Trophoblast cell (in vitro differentiated cells and primary cell): ENCODE measurements around the gene SNAPC1.
A peak's percentile ranks its signal among the peaks of the same experiment; 100 is the strongest.
"Not testable (repeated sequence)": the region's sequence is repeated elsewhere in the genome, so short reads cannot be mapped to it uniquely, and the experiment has no call there.

Experiments used
- DNase-seq, 2 donors: peaks; one replicate each; pipeline ENCODE4 v3.0.0-alpha.2; 2016
- H2AFZ ChIP-seq: 2 replicates; pipeline ENCODE4 v1.6.1; 2013; ENCODE audit warnings: low read length, moderate library complexity, mild to moderate bottlenecking; ENCODE audit not compliant: insufficient read depth, poor library complexity
- H2AK5ac ChIP-seq: 2 replicates; pipeline ENCODE4 v1.6.1; 2013; ENCODE audit warnings: mild to moderate bottlenecking, low read length
- H2BK120ac ChIP-seq: 2 replicates; pipeline ENCODE4 v1.6.1; 2013; ENCODE audit warnings: low read length, mild to moderate bottlenecking, moderate library complexity; ENCODE audit not compliant: insufficient read depth, poor library complexity
- H2BK12ac ChIP-seq: 2 replicates; pipeline ENCODE4 v1.6.1; 2013; ENCODE audit warnings: mild to moderate bottlenecking, low read length, moderate library complexity
- H2BK5ac ChIP-seq: 2 replicates; pipeline ENCODE4 v1.6.1; 2013; ENCODE audit warnings: low read length, low read depth, moderate library complexity, mild to moderate bottlenecking; ENCODE audit not compliant: poor library complexity
- H3K14ac ChIP-seq: 2 replicates; pipeline ENCODE4 v1.6.1; 2013; ENCODE audit warnings: mild to moderate bottlenecking, low read length
- H3K18ac ChIP-seq: 2 replicates; pipeline ENCODE4 v1.6.1; 2013; ENCODE audit warnings: mild to moderate bottlenecking, low read length
- H3K23ac ChIP-seq: 2 replicates; pipeline ENCODE4 v1.6.1; 2013; ENCODE audit warnings: low read length
- H3K27ac ChIP-seq: 2 replicates; pipeline ENCODE4 v1.5.1; 2013; ENCODE audit warnings: low read depth, mild to moderate bottlenecking, inconsistent platforms, low read length, moderate library complexity
- H3K27me3 ChIP-seq: 2 replicates; pipeline ENCODE4 v1.6.1; 2013; ENCODE audit warnings: inconsistent platforms, mild to moderate bottlenecking, low read length, moderate library complexity; ENCODE audit not compliant: insufficient read depth
- H3K36me3 ChIP-seq, 2 experiments: 1 replicate in 1 of 2; 2 replicates in 1 of 2; pipeline ENCODE4 v1.6.1; 2013; ENCODE audit warnings: low read length in 2 of 2, mild to moderate bottlenecking in 2 of 2, moderate library complexity in 1 of 2; ENCODE audit not compliant: insufficient read depth in 2 of 2, control insufficient read depth in 1 of 2
- H3K4ac ChIP-seq: 2 replicates; pipeline ENCODE4 v1.6.1; 2013; ENCODE audit warnings: low read depth, mild to moderate bottlenecking, low read length, moderate library complexity
- H3K4me1 ChIP-seq, 2 experiments: 1 replicate in 1 of 2; 2 replicates in 1 of 2; pipeline ENCODE4 v1.6.1; 2013; ENCODE audit warnings: low read length in 2 of 2, mild to moderate bottlenecking in 2 of 2, moderate library complexity in 1 of 2; ENCODE audit not compliant: insufficient read depth in 2 of 2, control insufficient read depth in 1 of 2
- H3K4me2 ChIP-seq: 2 replicates; pipeline ENCODE4 v1.6.1; 2013; ENCODE audit warnings: inconsistent platforms, mild to moderate bottlenecking, low read length, moderate library complexity
- H3K4me3 ChIP-seq: 2 replicates; pipeline ENCODE4 v1.5.1; 2013; ENCODE audit warnings: mild to moderate bottlenecking, low read depth, low read length, inconsistent platforms
- H3K79me1 ChIP-seq: one replicate; pipeline ENCODE4 v1.6.1; 2013; ENCODE audit warnings: low read length
- H3K79me2 ChIP-seq: 2 replicates; pipeline ENCODE4 v1.6.1; 2013; ENCODE audit warnings: low read length, mild to moderate bottlenecking; ENCODE audit not compliant: control insufficient read depth, insufficient read depth, poor library complexity
- H3K9ac ChIP-seq: 2 replicates; pipeline ENCODE4 v1.6.1; 2013; ENCODE audit warnings: mild to moderate bottlenecking, low read length
- H3K9me3 ChIP-seq: 2 replicates; pipeline ENCODE4 v1.6.1; 2013; ENCODE audit warnings: low read depth, mild to moderate bottlenecking, control low read depth, inconsistent platforms, low read length; ENCODE audit not compliant: insufficient read depth
- H4K12ac ChIP-seq: 2 replicates; pipeline ENCODE4 v1.6.1; 2013; ENCODE audit warnings: low read depth, mild to moderate bottlenecking, low read length, moderate library complexity
- H4K8ac ChIP-seq: 2 replicates; pipeline ENCODE4 v1.6.1; 2013; ENCODE audit warnings: low read depth, mild to moderate bottlenecking, low read length, moderate library complexity
- H4K91ac ChIP-seq: one replicate; pipeline ENCODE4 v1.6.1; 2013; ENCODE audit warnings: low read depth, mild to moderate bottlenecking, low read length, moderate library complexity
- WGBS: extraction: QIAGEN DNeasy Blood & Tissue Kit; methylation state at CpG from one replicate; pipeline ENCODE4 v1.1.7; 2013; ENCODE audit warnings: missing lambda C conversion rate; ENCODE audit not compliant: insufficient read length, insufficient coverage; ENCODE audit errors: extremely low coverage; 5-methylcytosine and 5-hydroxymethylcytosine counted together

The SNAPC1 gene

DNA sequence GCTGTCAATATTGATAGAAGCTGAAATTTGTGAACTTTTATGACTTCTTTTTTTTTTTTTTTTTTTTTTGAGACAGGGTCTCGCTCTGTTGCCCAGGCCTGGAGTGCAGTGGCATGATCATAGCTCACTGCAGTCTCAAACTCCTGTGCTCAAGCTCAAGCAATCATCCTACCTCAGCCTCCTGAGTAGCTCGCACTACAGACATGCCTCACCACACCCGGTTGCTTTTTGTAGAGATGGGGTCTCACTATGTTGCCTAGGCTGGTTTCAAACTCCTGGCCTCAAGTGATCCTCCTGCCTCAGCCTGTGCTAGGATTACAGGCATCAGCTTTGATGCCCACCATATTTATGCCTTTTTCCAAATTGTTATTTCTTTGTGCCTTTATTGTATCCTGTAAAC is 15.9 kb upstream of the SNAPC1 start:
- peaks cover 25 to 27% of the 10 kb centered on the region in 2 experiments for H3K36me3 ChIP-seq
- H2BK5ac ChIP-seq, H3K14ac ChIP-seq, H3K18ac ChIP-seq, H3K79me1 ChIP-seq, DNase-seq, H4K12ac ChIP-seq, H4K91ac ChIP-seq, H3K79me2 ChIP-seq, H3K27ac ChIP-seq, H3K4ac ChIP-seq, H3K23ac ChIP-seq, H2BK12ac ChIP-seq, H3K4me2 ChIP-seq, H4K8ac ChIP-seq, H3K9me3 ChIP-seq, H3K27me3 ChIP-seq, H2AK5ac ChIP-seq, H3K4me3 ChIP-seq, H3K4me1 ChIP-seq, H3K9ac ChIP-seq, H2BK120ac ChIP-seq, H2AFZ ChIP-seq: not testable (repeated sequence)
- no CpG with 5 or more reads among the region's 3 CpGs for WGBS

DNA sequence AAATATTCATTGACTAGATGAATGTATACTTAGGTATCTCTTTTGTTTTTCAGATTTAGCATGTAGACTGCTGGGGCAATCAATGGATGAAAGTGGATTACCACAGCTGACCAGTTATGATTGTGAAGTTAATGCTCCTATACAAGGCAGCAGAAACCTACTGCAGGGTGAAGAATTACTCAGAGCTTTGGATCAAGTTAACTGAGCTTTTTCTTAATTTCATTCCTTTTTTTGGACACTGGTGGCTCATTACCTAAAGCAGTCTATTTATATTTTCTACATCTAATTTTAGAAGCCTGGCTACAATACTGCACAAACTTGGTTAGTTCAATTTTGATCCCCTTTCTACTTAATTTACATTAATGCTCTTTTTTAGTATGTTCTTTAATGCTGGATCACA is 15.3 kb upstream of the SNAPC1 start:
- Histone ChIP-seq H3K9me3 (no peaks in the 10 kb centered on the region), H3K36me3 (peaks cover 23 to 25% of the 10 kb centered on the region in 2 experiments), H3K4me1 (peaks cover 0 to 5% of the 10 kb centered on the region in 2 experiments)

DNA sequence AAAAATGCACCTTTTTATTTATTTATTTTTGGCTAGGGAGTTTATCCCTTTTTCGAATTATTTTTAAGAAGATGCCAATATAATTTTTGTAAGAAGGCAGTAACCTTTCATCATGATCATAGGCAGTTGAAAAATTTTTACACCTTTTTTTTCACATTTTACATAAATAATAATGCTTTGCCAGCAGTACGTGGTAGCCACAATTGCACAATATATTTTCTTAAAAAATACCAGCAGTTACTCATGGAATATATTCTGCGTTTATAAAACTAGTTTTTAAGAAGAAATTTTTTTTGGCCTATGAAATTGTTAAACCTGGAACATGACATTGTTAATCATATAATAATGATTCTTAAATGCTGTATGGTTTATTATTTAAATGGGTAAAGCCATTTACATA is 14.9 kb upstream of the SNAPC1 start:
- H3K79me2 ChIP-seq = no peaks in the 10 kb centered on the region
- H3K9me3 ChIP-seq = no peaks in the 10 kb centered on the region
- H2BK120ac ChIP-seq = no peak overlapping the region
- H3K4me3 ChIP-seq = no peak overlapping the region
- H4K8ac ChIP-seq = no peak overlapping the region
- no peak overlapping the region for H2BK5ac ChIP-seq
- peaks cover 22 to 23% of the 10 kb centered on the region in 2 experiments for H3K36me3 ChIP-seq
- H3K4me1 ChIP-seq = peaks cover 0 to 5% of the 10 kb centered on the region in 2 experiments
- H3K18ac ChIP-seq = no peak overlapping the region
- no peaks in the 10 kb centered on the region for H3K79me1 ChIP-seq
- H3K4me2 ChIP-seq = no peak overlapping the region
- H3K14ac ChIP-seq = no peak overlapping the region
- no peak overlapping the region for H4K12ac ChIP-seq
- H2BK12ac ChIP-seq = no peak overlapping the region
- no peak overlapping the region for H3K23ac ChIP-seq
- no peak overlapping the region for H2AFZ ChIP-seq
- H2AK5ac ChIP-seq = no peak overlapping the region
- no peak overlapping the region for H3K4ac ChIP-seq
- no CpG with 5 or more reads among the region's 3 CpGs for WGBS
- no peaks in the 10 kb centered on the region for H3K27me3 ChIP-seq
- no peak for DNase-seq
- no peak overlapping the region for H3K9ac ChIP-seq
- H4K91ac ChIP-seq = no peak overlapping the region
- H3K27ac ChIP-seq = no peak overlapping the region

More for the DNA sequence above, 15.3 kb upstream of the SNAPC1 start:
- Histone ChIP-seq H2AK5ac (no peak overlapping the region), H3K14ac (no peak overlapping the region), H4K8ac (no peak overlapping the region), H3K9ac (no peak overlapping the region), H3K27me3 (no peaks in the 10 kb centered on the region), H4K12ac (no peak overlapping the region), H2BK12ac (no peak overlapping the region), H3K4ac (no peak overlapping the region), H2AFZ (no peak overlapping the region), H4K91ac (no peak overlapping the region), H3K4me2 (no peak overlapping the region), H2BK5ac (no peak overlapping the region), H3K23ac (no peak overlapping the region), H3K79me2 (no peaks in the 10 kb centered on the region), H3K18ac (no peak overlapping the region), H2BK120ac (no peak overlapping the region), H3K79me1 (no peaks in the 10 kb centered on the region), H3K27ac (no peak overlapping the region), H3K4me3 (no peak overlapping the region)
- DNase-seq = no peak

DNA sequence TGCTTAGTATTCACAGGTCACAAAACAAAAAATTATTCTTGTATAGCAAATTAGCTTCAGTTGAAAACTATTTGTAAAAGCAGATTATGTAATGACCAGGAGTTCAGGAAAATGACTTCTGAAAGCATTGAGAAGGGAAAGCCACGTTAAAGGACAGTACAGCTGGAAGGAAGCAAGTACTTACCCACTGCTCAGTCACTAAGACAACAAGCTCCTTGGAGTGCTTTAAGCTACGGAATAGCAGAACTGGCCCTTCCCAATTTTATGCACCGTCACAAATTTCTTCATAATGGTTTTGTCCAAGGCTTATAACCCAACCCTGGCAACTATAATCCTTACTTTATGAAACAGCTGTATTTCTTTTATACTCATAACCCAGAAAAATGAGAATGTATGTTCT is 13.0 kb upstream of the SNAPC1 start:
- Histone ChIP-seq H2AFZ (no peak overlapping the region), H3K9me3 (no peaks in the 10 kb centered on the region), H2BK120ac (no peak overlapping the region), H4K8ac (peak overlapping the region; percentile 19), H2BK5ac (no peak overlapping the region), H3K79me1 (no peaks in the 10 kb centered on the region), H3K27me3 (no peaks in the 10 kb centered on the region), H2BK12ac (no peak overlapping the region), H3K23ac (no peak overlapping the region), H2AK5ac (no peak overlapping the region), H4K91ac (no peak overlapping the region), H3K4ac (no peak overlapping the region), H3K9ac (no peak overlapping the region), H3K27ac (no peak overlapping the region), H3K4me1 (peaks cover 0 to 5% of the 10 kb centered on the region in 2 experiments), H3K4me2 (no peak overlapping the region), H3K36me3 (peaks cover 12 to 13% of the 10 kb centered on the region in 2 experiments), H4K12ac (no peak overlapping the region), H3K14ac (no peak overlapping the region), H3K79me2 (no peaks in the 10 kb centered on the region), H3K4me3 (no peak overlapping the region), H3K18ac (no peak overlapping the region)
- no CpG with 5 or more reads among the region's 3 CpGs for WGBS
- no peak for DNase-seq
